NCI-H82 treated with DMSO at 0.1 percent for 48 hours (cell line): ENCODE results near the gene KCNQ1.

Source experiments
- DNase-seq: peaks from one replicate; lab custom pipeline; 2025; ENCODE audit not compliant: unreplicated experiment; lab: John Stamatoyannopoulos, UW

KCNQ1 gene

GRCh38 chr11:2565447-2566222 lies 120.8 kb downstream of the KCNQ1 start:
- no peak for DNase-seq

GRCh38 chr11:2566223-2567025 lies 121.6 kb downstream of the KCNQ1 start:
- no peak for DNase-seq

GRCh38 chr11:2567026-2567671 lies 122.3 kb downstream of the KCNQ1 start:
- no peak for DNase-seq

GRCh38 chr11:2569321-2569721 lies 124.5 kb downstream of the KCNQ1 start:
- no peak for DNase-seq

- no peak for DNase-seq
Observed at GRCh38 chr11:2569731-2570210, 125.0 kb downstream of the KCNQ1 start.

GRCh38 chr11:2570211-2570811 lies 125.5 kb downstream of the KCNQ1 start:
- no peak for DNase-seq

- DNase-seq, result no peak
Observed at GRCh38 chr11:2570841-2571597, 126.2 kb downstream of the KCNQ1 start.

- DNase-seq, result no peak
Observed at GRCh38 chr11:2571598-2572281, 126.9 kb downstream of the KCNQ1 start.

GRCh38 chr11:2572491-2573239 lies 127.9 kb downstream of the KCNQ1 start:
- no peak for DNase-seq

GRCh38 chr11:2573240-2574042 lies 128.6 kb downstream of the KCNQ1 start:
- no peak for DNase-seq

- no peak for DNase-seq
Observed at GRCh38 chr11:2574043-2574552, 129.3 kb downstream of the KCNQ1 start.

GRCh38 chr11:2574553-2575535 lies 130.0 kb downstream of the KCNQ1 start:
- DNase-seq, result no peak

- no peak for DNase-seq
Observed at GRCh38 chr11:2575591-2576051, 130.8 kb downstream of the KCNQ1 start.

- DNase-seq, result no peak
Observed at GRCh38 chr11:2576111-2576510, 131.3 kb downstream of the KCNQ1 start.

GRCh38 chr11:2576549-2576948 lies 131.7 kb downstream of the KCNQ1 start:
- DNase-seq, result no peak

GRCh38 chr11:2577031-2577990 lies 132.5 kb downstream of the KCNQ1 start:
- no peak for DNase-seq
